ENCODE measurements around the gene AKR1C8. TPM values are rescaled to one million over a fixed set of nuclear protein-coding genes. Genes with fewer than 3 reads are reported as not detected.
"Not testable (repeated sequence)": the region's sequence is repeated elsewhere in the genome, so short reads cannot be mapped to it uniquely, and the experiment has no call there.

Gene AKR1C8
- total RNA-seq, 2 donors from 2014 or later: not detected

GRCh38 chr10:5142199-5142598, 42.8 kb downstream of the AKR1C8 start:
- no peaks in the 10 kb centered on the region for H3K36me3 ChIP-seq
- whole genome bisulfite sequencing: 51% methylated on average over 4 of the region's 4 CpGs
- TF ChIP-seq POLR2A (IDR thresholded peaks at IDR 0.05): no peak
- no peak for TF ChIP-seq CTCF (IDR thresholded peaks at IDR 0.05)
- no peak for TF ChIP-seq POLR2AphosphoS5 (IDR thresholded peaks at IDR 0.05)
- H3K4me3 ChIP-seq: no peak overlapping the region
- no peaks in the 10 kb centered on the region for H3K9me3 ChIP-seq
- H3K27me3 ChIP-seq (replicated peaks; ENCODE audit: insufficient read depth): no peaks in the 10 kb centered on the region
- no peaks in the 10 kb centered on the region for H3K4me1 ChIP-seq (replicated peaks)
- no peak overlapping the region for H3K27ac ChIP-seq
- DNase-seq (ENCODE audit: low spot score): no peak
- intact Hi-C loops (cut with DNase I): no loop called here

GRCh38 chr10:5137699-5138098, 47.3 kb downstream of the AKR1C8 start:
- H3K4me1 ChIP-seq (replicated peaks); H3K4me3 ChIP-seq; H3K9me3 ChIP-seq; H3K27ac ChIP-seq; H3K27me3 ChIP-seq (replicated peaks; ENCODE audit: insufficient read depth); H3K36me3 ChIP-seq; intact Hi-C loops (cut with DNase I); DNase-seq (ENCODE audit: low spot score): not testable (repeated sequence)
- 67% methylated on average over 4 of the region's 4 CpGs for WGBS

- DNase-seq (ENCODE audit: low spot score): no peak
- H3K4me3 ChIP-seq: no peak overlapping the region
- intact Hi-C loops (cut with DNase I): no loop called here
- H3K9me3 ChIP-seq: no peaks in the 10 kb centered on the region
- H3K36me3 ChIP-seq: no peaks in the 10 kb centered on the region
- H3K27me3 ChIP-seq (replicated peaks; ENCODE audit: insufficient read depth): no peaks in the 10 kb centered on the region
- TF ChIP-seq CTCF (IDR thresholded peaks at IDR 0.05) (no peak), POLR2AphosphoS5 (IDR thresholded peaks at IDR 0.05) (no peak), POLR2A (IDR thresholded peaks at IDR 0.05) (no peak)
- no peak overlapping the region for H3K27ac ChIP-seq
- no peaks in the 10 kb centered on the region for H3K4me1 ChIP-seq (replicated peaks)
- 94% methylated on average over 1 of the region's 1 CpG for WGBS
Observed at GRCh38 chr10:5136468-5137087, 48.4 kb downstream of the AKR1C8 start.

- TF ChIP-seq POLR2A (IDR thresholded peaks at IDR 0.05) (no peak), POLR2AphosphoS5 (IDR thresholded peaks at IDR 0.05) (no peak), CTCF (IDR thresholded peaks at IDR 0.05) (no peak)
- H3K9me3 ChIP-seq: no peaks in the 10 kb centered on the region
- intact Hi-C loops (cut with DNase I): no loop called here
Observed at GRCh38 chr10:5135581-5135980, 49.4 kb downstream of the AKR1C8 start.

GRCh38 chr10:5125315-5126044, 59.5 kb downstream of the AKR1C8 start:
- TF ChIP-seq POLR2AphosphoS5 (IDR thresholded peaks at IDR 0.05) (no peak), CTCF (IDR thresholded peaks at IDR 0.05) (no peak), POLR2A (IDR thresholded peaks at IDR 0.05) (no peak)
- intact Hi-C loops (cut with DNase I): no loop called here
- Histone ChIP-seq H3K27me3 (replicated peaks; ENCODE audit: insufficient read depth) (no peaks in the 10 kb centered on the region), H3K4me1 (replicated peaks) (no peaks in the 10 kb centered on the region), H3K36me3 (no peaks in the 10 kb centered on the region), H3K4me3 (no peak overlapping the region), H3K9me3 (no peaks in the 10 kb centered on the region), H3K27ac (no peak overlapping the region)
- no peak for DNase-seq (ENCODE audit: low spot score)
- WGBS: 80% methylated on average over 3 of the region's 3 CpGs

More at GRCh38 chr10:5135581-5135980, 49.4 kb downstream of the AKR1C8 start:
- 68% methylated on average over 2 of the region's 2 CpGs for WGBS
- no peak overlapping the region for H3K4me3 ChIP-seq
- H3K36me3 ChIP-seq: no peaks in the 10 kb centered on the region
- no peak overlapping the region for H3K27ac ChIP-seq
- no peaks in the 10 kb centered on the region for H3K4me1 ChIP-seq (replicated peaks)
- DNase-seq (ENCODE audit: low spot score): no peak
- H3K27me3 ChIP-seq (replicated peaks; ENCODE audit: insufficient read depth): no peaks in the 10 kb centered on the region

All from prostate gland (tissue), 2 donors.